Measurements from ENCODE around the gene KCNH6.
A peak's percentile ranks its signal among the peaks of the same experiment; 100 is the strongest.

KCNH6 gene

GRCh38 chr17:63533433-63534077 is 10.4 kb downstream of the KCNH6 start:
- DNase-seq (ENCODE audit: low read depth) = no peak

GRCh38 chr17:63534078-63534570 is 11.0 kb downstream of the KCNH6 start:
- DNase-seq (ENCODE audit: low read depth) = no peak

GRCh38 chr17:63534816-63535455 is 11.8 kb downstream of the KCNH6 start:
- no peak for DNase-seq (ENCODE audit: low read depth)

- DNase-seq (ENCODE audit: low read depth) = no peak
Measured at GRCh38 chr17:63535640-63536039, 12.5 kb downstream of the KCNH6 start.

- DNase-seq (ENCODE audit: low read depth) = no peak
Measured at GRCh38 chr17:63537001-63537400, 13.8 kb downstream of the KCNH6 start.

GRCh38 chr17:63537991-63538692 is 15.0 kb downstream of the KCNH6 start:
- DNase-seq (ENCODE audit: low read depth) = no peak

- no peak for DNase-seq (ENCODE audit: low read depth)
Measured at GRCh38 chr17:63538693-63539595, 15.8 kb downstream of the KCNH6 start.

- no peak for DNase-seq (ENCODE audit: low read depth)
Measured at GRCh38 chr17:63540590-63540989, 17.4 kb downstream of the KCNH6 start.

- no peak for DNase-seq (ENCODE audit: low read depth)
Measured at GRCh38 chr17:63542218-63542545, 19.0 kb downstream of the KCNH6 start.

GRCh38 chr17:63542942-63543821 is 20.0 kb downstream of the KCNH6 start:
- no peak for DNase-seq (ENCODE audit: low read depth)

GRCh38 chr17:63543822-63544420 is 20.8 kb downstream of the KCNH6 start:
- no peak for DNase-seq (ENCODE audit: low read depth)

GRCh38 chr17:63544467-63545301 is 21.5 kb downstream of the KCNH6 start:
- DNase-seq (ENCODE audit: low read depth) = no peak

- DNase-seq (ENCODE audit: low read depth) = no peak
Measured at GRCh38 chr17:63546308-63547082, 23.3 kb downstream of the KCNH6 start.

- no peak for DNase-seq (ENCODE audit: low read depth)
Measured at GRCh38 chr17:63547083-63547523, 23.9 kb downstream of the KCNH6 start.

GRCh38 chr17:63549289-63549945 is 26.3 kb downstream of the KCNH6 start:
- no peak for DNase-seq (ENCODE audit: low read depth)

- peak; percentile 100 for DNase-seq (ENCODE audit: low read depth)
Measured at GRCh38 chr17:63549946-63550816, 27.0 kb downstream of the KCNH6 start, which contains the start of gene DCAF7. DCAF7 (plus strand) TSS chr17:63550477; CDS start chr17:63550678, 201 bp downstream.
